ENCODE data around the gene CIAPIN1.
"Not testable (repeated sequence)": the region's sequence is repeated elsewhere in the genome, so short reads cannot be mapped to it uniquely, and the experiment has no call there.

CIAPIN1 gene

DNA sequence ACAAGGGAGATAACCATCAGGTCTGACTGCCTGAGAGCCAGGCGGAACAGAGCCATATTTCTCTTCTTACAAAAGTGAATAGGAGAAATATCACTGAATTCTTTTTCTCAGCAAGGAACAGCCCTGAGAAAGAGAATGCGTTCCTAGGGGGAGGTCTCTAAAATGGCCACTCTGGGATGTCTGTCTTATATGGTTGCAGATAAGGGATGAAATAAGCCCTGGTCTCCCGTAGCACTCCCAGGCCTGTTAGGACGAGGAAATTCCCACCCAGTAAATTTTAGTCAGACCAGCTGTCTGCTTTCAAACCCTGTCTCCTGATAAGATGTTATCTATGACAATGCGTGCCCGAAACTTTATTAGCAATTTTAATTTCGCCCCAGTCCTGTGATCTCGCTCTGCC is 7.2 kb downstream of the CIAPIN1 start:
- not testable (repeated sequence) for DNase-seq

- no peak for DNase-seq
These were observed 11.3 kb downstream of the CIAPIN1 start for GRCh38 chr16:57435838-57436237.

- no peak for DNase-seq
These were observed 13.2 kb downstream of the CIAPIN1 start for GRCh38 chr16:57434003-57434402.

GRCh38 chr16:57432989-57433388 is 14.2 kb downstream of the CIAPIN1 start:
- DNase-seq = no peak

DNA sequence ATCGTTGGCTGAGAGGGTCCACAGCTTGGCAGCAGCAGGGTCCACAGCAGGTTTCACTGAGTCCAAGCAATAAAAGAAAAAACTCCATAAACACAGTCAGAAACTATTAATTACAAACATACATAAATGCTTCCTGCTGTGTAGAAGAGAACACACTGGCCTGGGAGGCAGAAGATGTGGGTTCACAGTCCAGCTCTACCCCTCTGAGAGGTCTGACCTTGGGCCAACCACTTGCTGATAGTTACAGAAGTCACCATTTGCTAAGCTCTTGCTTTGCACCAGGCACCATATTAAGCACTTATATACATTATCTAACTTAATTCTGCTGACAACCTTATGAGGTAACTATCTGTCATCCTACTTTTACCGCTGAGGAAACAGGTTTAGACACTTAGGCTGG is 14.7 kb downstream of the CIAPIN1 start:
- DNase-seq = no peak

DNA sequence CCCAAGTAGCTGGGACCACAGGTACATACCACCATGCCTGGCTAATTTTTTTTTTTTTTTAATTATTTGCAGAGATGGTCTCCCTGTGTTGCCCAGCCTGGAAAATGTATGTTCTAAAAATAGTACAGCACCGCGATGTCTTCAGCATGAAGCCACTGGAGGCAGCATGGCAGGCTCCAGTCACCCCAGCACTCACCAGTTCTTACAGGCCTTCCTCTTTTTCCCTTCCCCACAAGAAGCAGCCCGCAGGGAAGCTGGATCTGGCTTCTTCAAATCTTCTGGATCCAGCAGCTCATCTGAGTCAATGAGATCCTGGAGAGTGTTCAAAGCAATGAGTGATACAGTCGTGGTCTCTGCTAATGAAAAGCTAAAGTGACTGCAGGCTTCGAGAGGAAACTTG is 16.2 kb downstream of the CIAPIN1 start:
- no peak for DNase-seq

- DNase-seq = no peak
These were observed 19.4 kb downstream of the CIAPIN1 start for GRCh38 chr16:57427824-57428223.

GRCh38 chr16:57427307-57427706 is 19.9 kb downstream of the CIAPIN1 start:
- DNase-seq = no peak

GRCh38 chr16:57426356-57426755 is 20.8 kb downstream of the CIAPIN1 start:
- no peak for DNase-seq

DNA sequence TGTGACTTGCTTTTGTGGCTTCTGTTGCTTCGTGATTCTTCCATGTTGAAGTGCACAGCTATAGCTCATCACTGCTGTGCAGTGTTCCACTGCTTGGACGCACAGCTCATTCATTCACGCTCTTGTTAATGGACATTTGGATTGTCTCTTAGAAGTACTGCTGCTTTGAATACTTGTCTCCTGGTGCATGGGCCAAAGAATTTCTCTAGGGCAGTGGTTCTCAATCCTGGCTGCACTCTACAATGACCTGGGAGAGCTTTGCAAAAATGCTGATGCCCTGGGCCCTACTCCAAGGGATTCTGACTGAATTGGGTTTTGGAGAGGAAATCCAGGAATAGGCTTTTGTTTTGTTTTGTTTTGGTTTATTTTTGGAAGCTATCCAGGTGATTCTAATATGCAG is 22.6 kb downstream of the CIAPIN1 start:
- DNase-seq = no peak

DNA sequence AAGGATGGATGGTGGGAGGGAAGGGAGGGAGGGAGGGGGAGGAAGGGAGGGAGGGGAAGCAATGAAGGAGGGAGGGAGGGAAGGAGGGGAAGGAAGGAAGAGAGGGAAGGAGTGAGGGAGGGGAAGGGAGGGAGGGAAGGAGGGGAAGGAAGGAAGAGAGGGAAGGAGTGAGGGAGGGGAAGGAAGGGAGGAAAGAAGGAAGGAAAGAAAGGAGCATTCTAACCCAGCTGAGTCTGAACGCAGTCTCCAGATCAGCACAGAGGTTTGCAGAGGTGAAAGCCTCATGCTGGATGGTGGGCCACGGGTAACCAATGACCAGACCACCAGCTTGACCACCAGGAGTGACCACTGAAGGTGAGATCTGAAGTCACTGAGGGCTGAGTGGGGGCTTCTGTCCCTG is 24.0 kb downstream of the CIAPIN1 start:
- no peak for DNase-seq

- peak; percentile 58 for DNase-seq
These were observed 24.9 kb downstream of the CIAPIN1 start for GRCh38 chr16:57422026-57422944.

GRCh38 chr16:57419506-57419905 is 27.7 kb downstream of the CIAPIN1 start:
- no peak for DNase-seq

GRCh38 chr16:57416084-57416483 is 31.1 kb downstream of the CIAPIN1 start:
- DNase-seq = no peak

DNA sequence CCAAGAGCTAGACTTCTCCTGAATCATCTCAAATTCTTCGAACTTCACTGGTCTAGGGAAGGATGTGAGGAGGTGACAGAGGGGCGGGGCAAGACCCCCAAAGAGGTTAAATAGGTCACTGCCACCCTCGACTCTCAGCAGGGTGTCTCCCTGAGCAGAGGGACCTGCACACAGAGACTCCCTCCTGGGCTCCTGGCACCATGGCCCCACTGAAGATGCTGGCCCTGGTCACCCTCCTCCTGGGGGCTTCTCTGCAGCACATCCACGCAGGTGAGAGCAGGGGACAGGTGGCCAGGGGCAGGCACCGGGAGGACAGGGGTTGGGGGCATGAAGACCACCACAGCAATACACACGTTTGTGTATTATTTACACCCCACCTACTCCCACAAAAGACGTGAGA is 33.5 kb downstream of the CIAPIN1 start:
- no peak for DNase-seq

DNA sequence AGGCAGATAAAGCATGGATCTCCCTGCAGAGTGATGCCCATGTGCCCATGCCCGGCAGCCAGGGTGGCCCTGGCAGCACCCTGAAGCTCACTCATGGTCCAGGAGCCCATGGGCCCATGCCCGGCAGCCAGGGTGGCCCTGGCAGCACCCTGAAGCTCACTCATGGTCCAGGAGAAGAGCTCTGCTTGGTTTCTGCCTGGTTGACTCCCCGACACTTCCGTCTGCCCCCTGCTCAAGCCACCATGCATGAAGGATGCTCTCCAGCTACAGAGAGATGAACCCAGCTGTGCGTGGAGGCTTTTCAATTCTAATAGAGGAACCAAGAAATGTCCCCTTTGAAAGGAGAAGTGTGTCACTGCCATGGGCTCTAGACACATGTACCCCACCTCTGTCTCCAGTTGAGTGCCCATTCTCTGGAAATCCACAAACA is 33.9 kb downstream of the CIAPIN1 start:
- no peak for DNase-seq

DNA sequence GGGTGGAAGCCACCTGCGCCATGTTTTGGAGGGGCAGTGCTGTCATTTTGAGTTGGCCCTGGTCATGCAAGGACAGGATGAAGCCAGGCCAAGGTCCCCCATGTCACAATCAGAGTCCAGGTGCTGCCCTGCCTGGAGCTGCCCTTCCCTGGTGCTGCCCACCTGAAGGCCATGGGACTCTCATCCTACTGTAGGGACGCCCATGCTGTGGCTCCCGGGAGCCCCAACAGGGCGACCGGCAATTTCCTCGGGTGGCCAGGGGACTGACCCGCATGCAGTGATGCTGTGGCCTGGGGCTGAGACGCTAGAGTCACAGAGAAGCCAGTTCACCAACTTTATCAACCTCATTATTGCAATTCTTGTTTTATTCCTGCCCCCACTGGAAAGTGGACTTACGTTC is 34.6 kb downstream of the CIAPIN1 start:
- no peak for DNase-seq

- no peak for DNase-seq
These were observed 35.7 kb downstream of the CIAPIN1 start for GRCh38 chr16:57411362-57411976.

DNA sequence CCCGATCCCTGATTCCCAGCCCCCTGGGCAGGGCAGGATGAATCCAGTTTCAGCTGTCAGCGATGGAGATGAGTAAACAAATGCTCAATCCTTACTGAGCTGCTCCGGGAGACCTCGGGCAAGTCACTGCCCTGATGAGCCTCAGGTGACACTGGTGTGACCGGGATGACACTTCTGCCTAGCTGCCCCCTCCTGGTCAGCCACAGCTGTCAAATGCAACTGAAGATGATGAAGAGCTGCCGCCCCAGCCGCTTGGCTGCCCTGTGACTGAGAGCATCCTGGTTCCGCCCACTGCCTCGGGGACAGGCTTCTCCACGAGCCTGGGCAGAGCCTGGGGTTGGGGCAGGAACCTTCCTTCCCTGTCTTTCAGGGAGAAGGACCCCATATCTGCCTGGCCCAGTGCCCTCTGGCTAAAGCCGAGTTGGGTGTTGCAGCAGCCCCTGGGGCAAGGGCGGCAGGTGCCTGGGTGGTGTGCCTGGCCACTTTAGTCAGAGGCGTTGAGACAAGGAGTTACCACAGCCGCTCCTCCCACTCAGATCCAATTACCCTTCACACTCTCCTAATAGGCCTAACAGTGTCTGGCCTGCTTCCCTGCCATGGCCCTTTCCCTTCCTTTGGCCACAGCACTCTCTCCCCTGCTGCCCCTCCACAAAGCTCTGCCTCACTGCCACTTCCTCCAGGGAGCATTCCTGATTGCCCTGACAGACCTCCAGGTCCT is 37.2 kb downstream of the CIAPIN1 start:
- peak; percentile 84 for DNase-seq

- DNase-seq = no peak
These were observed 38.1 kb downstream of the CIAPIN1 start for GRCh38 chr16:57409065-57409464.

GRCh38 chr16:57407521-57408353 is 39.4 kb downstream of the CIAPIN1 start:
- no peak for DNase-seq

GRCh38 chr16:57406881-57407280 is 40.3 kb downstream of the CIAPIN1 start:
- DNase-seq = no peak

DNA sequence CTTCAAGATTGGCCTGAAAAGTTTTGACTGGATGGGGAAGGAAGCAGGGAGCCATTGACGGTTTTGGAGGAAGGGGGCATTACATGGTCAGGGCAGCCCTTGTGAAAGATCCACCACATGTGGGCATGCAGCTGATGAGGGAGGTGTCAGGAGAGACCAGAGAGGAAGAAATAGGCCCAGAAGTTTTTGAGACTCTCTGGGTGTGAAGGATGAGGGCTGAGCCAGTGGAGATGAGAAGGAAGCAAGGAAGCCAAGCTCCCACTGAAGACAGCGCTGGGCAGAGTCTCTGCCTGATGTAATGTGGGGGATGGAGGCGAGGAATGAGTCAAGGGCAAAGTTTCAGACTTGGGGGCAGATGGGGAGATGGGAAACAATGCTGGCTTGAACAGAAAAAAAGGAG is 42.1 kb downstream of the CIAPIN1 start:
- DNase-seq = no peak
